CD4-positive, CD25-positive, alpha-beta regulatory T cell (primary cell): ENCODE results near the gene PSMA7. TPM values are rescaled to one million over a fixed set of nuclear protein-coding genes. Genes with fewer than 3 reads are reported as not detected.

ENCODE experiments used
- ATAC-seq, 2 donors: fragments of 150-1000 bp; cut with Tn5 transposase; one replicate each; pipeline ENCODE4 v1.10.0; 2021; ENCODE audit warnings: low read depth in 2 of 2, moderate number of reproducible peaks in 2 of 2, moderate library complexity in 1 of 2
- DNase-seq, 3 donors: peaks; one replicate each; pipeline versions ENCODE4 v3.0.0 to v3.0.0-alpha.2; 2012 to 2022; ENCODE audit warnings: mixed read lengths in 1 of 3
- H3K27ac ChIP-seq: one replicate; pipeline ENCODE4 v1.7.0; 2013; ENCODE audit warnings: mild to moderate bottlenecking, low read length; ENCODE audit not compliant: insufficient read depth, poor library complexity, severe bottlenecking
- H3K27me3 ChIP-seq: one replicate; pipeline ENCODE4 v1.7.0; 2013; ENCODE audit warnings: low read length; ENCODE audit not compliant: control insufficient read depth, insufficient read depth
- H3K36me3 ChIP-seq: one replicate; pipeline ENCODE4 v1.7.0; 2013; ENCODE audit warnings: mild to moderate bottlenecking, low read length, moderate library complexity; ENCODE audit not compliant: control insufficient read depth, insufficient read depth
- H3K4me1 ChIP-seq: 2 replicates; pipeline ENCODE4 v1.7.0; 2013; ENCODE audit warnings: mild to moderate bottlenecking, low read length; ENCODE audit not compliant: insufficient read depth, control insufficient read depth, poor library complexity, severe bottlenecking
- H3K4me3 ChIP-seq: one replicate; pipeline ENCODE4 v1.7.0; 2013; ENCODE audit warnings: low read depth, mild to moderate bottlenecking, low read length, moderate library complexity
- H3K9me3 ChIP-seq, 2 experiments: 1 replicate in 1 of 2; 2 replicates in 1 of 2; pipeline ENCODE4 v1.7.0; 2013; ENCODE audit warnings: low read length in 2 of 2, mild to moderate bottlenecking in 1 of 2, moderate library complexity in 1 of 2; ENCODE audit not compliant: control insufficient read depth in 2 of 2
- H3K27ac Mint-ChIP-seq, 3 donors: one replicate each; pipeline ENCODE4 v1.8.0; 2020 to 2022; ENCODE audit warnings: mild to moderate bottlenecking in 3 of 3, mixed read lengths in 3 of 3, moderate library complexity in 2 of 3
- H3K27me3 Mint-ChIP-seq: one replicate; pipeline ENCODE4 v1.8.0; 2022; ENCODE audit warnings: mild to moderate bottlenecking, mixed read lengths
- H3K36me3 Mint-ChIP-seq: one replicate; pipeline ENCODE4 v1.8.0; 2020; ENCODE audit warnings: mixed read lengths
- H3K4me1 Mint-ChIP-seq, 4 donors: one replicate each; pipeline ENCODE4 v1.8.0; 2020 to 2022; ENCODE audit warnings: mixed read lengths in 4 of 4, mild to moderate bottlenecking in 1 of 4
- H3K4me3 Mint-ChIP-seq, 4 donors: one replicate each; pipeline ENCODE4 v1.8.0; 2020 to 2022; ENCODE audit warnings: mild to moderate bottlenecking in 4 of 4, mixed read lengths in 4 of 4, moderate library complexity in 3 of 4
- H3K9me3 Mint-ChIP-seq, 7 donors: one replicate each; pipeline ENCODE4 v1.8.0; 2020 to 2022; ENCODE audit warnings: mixed read lengths in 7 of 7, mild to moderate bottlenecking in 3 of 7, moderate library complexity in 2 of 7
- polyA plus RNA-seq, 4 donors: library from polyadenylated mRNA; unstranded; fragments of 300-500 nt; fragmentation: Illumina TruSeq; gene quantifications; one replicate each; pipeline ENCODE4 v1.2.3, GENCODE V29; 2021
- total RNA-seq: library from RNA; stranded (reverse); gene quantifications from one replicate; pipeline ENCODE4 v1.2.3, GENCODE V29; 2022

The PSMA7 gene
- total and polyA plus RNA-seq, 5 donors from 2014 or later: 172 to 670 (median 553) TPM

GRCh38 chr20:62131560-62132320, 11.5 kb downstream of the PSMA7 start:
- H3K9me3 Mint-ChIP-seq: no peaks in the 10 kb centered on the region
- peaks cover 41% of the 10 kb centered on the region for H3K36me3 Mint-ChIP-seq
- Histone ChIP-seq H3K4me1 (peaks cover 4% of the 10 kb centered on the region), H3K27me3 (no peaks in the 10 kb centered on the region), H3K4me3 (no peak overlapping the region), H3K36me3 (peaks cover 95% of the 10 kb centered on the region), H3K27ac (peak overlapping the region; percentile 30), H3K9me3 (no peaks in the 10 kb centered on the region)
- DNase-seq (no peak), ATAC-seq (no peak)
- peaks cover 6 to 31% (median 27%) of the 10 kb centered on the region in 4 donors for H3K4me1 Mint-ChIP-seq
- no peaks in the 10 kb centered on the region for H3K27me3 Mint-ChIP-seq
- H3K27ac Mint-ChIP-seq: peak overlapping the region; percentile 82 to 95 (median 85)
- peak overlapping the region in 1 of 4 donors; percentile 19 for H3K4me3 Mint-ChIP-seq

GRCh38 chr20:62129731-62130531, 13.3 kb downstream of the PSMA7 start:
- Mint-ChIP-seq H3K9me3 (no peaks in the 10 kb centered on the region), H3K27ac (peak overlapping the region in 1 of 3 donors; percentile 58), H3K27me3 (no peaks in the 10 kb centered on the region), H3K4me3 (peak overlapping the region in 1 of 4 donors; percentile 33), H3K4me1 (peaks cover 4 to 37% (median 26%) of the 10 kb centered on the region in 4 donors), H3K36me3 (peaks cover 42% of the 10 kb centered on the region)
- Histone ChIP-seq H3K4me1 (peaks cover 4% of the 10 kb centered on the region), H3K27me3 (no peaks in the 10 kb centered on the region), H3K9me3 (no peaks in the 10 kb centered on the region), H3K27ac (no peak overlapping the region), H3K36me3 (peaks cover 95% of the 10 kb centered on the region), H3K4me3 (no peak overlapping the region)
- no peak for DNase-seq
- no peak for ATAC-seq

DNA sequence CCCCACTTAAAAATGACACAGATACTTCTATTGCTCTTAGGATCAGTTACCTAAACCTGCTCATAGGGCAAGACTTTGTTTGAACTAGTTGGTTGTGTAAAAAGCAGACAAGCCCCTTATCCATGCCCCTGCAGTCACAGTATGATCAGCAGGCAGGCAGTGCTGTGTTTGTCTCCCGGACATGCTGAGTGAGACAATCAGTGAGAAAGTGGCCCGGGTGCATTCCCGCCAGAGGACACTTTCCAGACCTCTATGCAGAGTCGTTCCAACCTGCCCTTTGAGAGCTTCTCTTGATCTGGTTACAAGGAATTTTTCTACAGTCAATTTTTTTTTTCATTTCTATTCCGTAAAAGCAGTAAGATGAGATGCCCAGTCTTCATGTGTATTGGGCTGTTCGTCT, 14.7 kb downstream of the PSMA7 start:
- no peak for ATAC-seq
- H3K27ac ChIP-seq: no peak overlapping the region
- no peak overlapping the region for H3K4me3 ChIP-seq
- H3K27ac Mint-ChIP-seq: peak overlapping the region in 2 of 3 donors; percentile 21 to 47
- H3K4me3 Mint-ChIP-seq: peak overlapping the region in 2 of 4 donors; percentile 38 to 65
- DNase-seq: no peak
- peaks cover 4 to 46% (median 37%) of the 10 kb centered on the region in 4 donors for H3K4me1 Mint-ChIP-seq
- H3K9me3 Mint-ChIP-seq: no peaks in the 10 kb centered on the region
- H3K27me3 Mint-ChIP-seq: no peaks in the 10 kb centered on the region
- no peaks in the 10 kb centered on the region for H3K9me3 ChIP-seq
- peaks cover 88% of the 10 kb centered on the region for H3K36me3 ChIP-seq
- H3K4me1 ChIP-seq: peaks cover 12% of the 10 kb centered on the region
- peaks cover 44% of the 10 kb centered on the region for H3K36me3 Mint-ChIP-seq
- H3K27me3 ChIP-seq: no peaks in the 10 kb centered on the region

DNA sequence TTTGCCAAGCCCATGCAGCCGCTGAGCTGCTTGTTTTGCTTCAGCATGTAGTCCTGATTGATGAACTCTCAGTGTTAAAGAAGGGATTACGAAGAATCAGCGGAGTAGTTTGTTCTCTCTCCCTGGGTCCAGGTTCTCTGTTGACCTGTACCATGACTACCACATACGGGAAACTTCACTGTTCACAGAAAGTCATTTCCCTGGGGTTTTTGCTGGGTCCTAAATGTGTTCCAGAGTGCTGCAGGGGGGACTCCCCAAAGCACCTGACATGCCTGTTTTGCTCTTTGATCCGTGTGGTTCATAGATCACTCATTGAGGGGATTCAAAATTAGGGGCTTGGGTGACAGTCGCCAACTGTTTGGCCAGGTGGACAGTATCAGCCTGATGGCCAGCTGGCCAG, 15.4 kb downstream of the PSMA7 start:
- H3K36me3 ChIP-seq: peaks cover 81% of the 10 kb centered on the region
- peaks cover 44% of the 10 kb centered on the region for H3K36me3 Mint-ChIP-seq
- H3K9me3 Mint-ChIP-seq: no peaks in the 10 kb centered on the region
- H3K4me3 Mint-ChIP-seq: peak overlapping the region in 2 of 4 donors; percentile 65 to 81
- DNase-seq (no peak), ATAC-seq (no peak)
- no peaks in the 10 kb centered on the region for H3K9me3 ChIP-seq
- no peaks in the 10 kb centered on the region for H3K27me3 ChIP-seq
- no peak overlapping the region for H3K4me3 ChIP-seq
- H3K4me1 ChIP-seq: peaks cover 19% of the 10 kb centered on the region
- no peaks in the 10 kb centered on the region for H3K27me3 Mint-ChIP-seq
- peak overlapping the region in 2 of 3 donors; percentile 28 to 63 for H3K27ac Mint-ChIP-seq
- H3K4me1 Mint-ChIP-seq: peaks cover 4 to 50% (median 39%) of the 10 kb centered on the region in 4 donors
- no peak overlapping the region for H3K27ac ChIP-seq

DNA sequence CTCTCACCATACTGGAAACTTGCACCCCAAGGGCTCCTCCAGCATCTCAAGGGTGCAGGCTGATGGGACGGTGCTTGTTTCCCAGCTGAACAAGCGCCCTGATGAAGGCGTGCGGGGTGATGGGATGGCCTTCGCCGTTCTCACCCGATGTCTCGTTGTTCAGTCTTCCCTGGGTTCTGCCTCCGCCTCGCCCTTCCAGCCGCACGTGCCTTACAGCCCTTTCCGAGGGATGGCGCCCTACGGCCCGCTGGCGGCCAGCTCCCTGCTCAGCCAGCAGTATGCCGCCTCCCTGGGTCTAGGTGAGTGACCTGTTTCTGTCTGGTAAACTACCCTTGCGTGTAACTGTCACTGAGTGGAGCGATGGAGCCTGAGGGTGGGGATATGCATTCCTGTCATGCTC, 17.1 kb downstream of the PSMA7 start:
- Histone ChIP-seq H3K4me3 (no peak overlapping the region), H3K27me3 (no peaks in the 10 kb centered on the region), H3K27ac (no peak overlapping the region), H3K9me3 (no peaks in the 10 kb centered on the region), H3K36me3 (peaks cover 65% of the 10 kb centered on the region), H3K4me1 (peaks cover 25% of the 10 kb centered on the region)
- ATAC-seq (no peak), DNase-seq (no peak)
- H3K4me3 Mint-ChIP-seq: no peak overlapping the region
- H3K4me1 Mint-ChIP-seq: peaks cover 7 to 46% (median 35%) of the 10 kb centered on the region in 4 donors
- H3K9me3 Mint-ChIP-seq: no peaks in the 10 kb centered on the region
- no peaks in the 10 kb centered on the region for H3K27me3 Mint-ChIP-seq
- peaks cover 33% of the 10 kb centered on the region for H3K36me3 Mint-ChIP-seq
- H3K27ac Mint-ChIP-seq: no peak overlapping the region

- peak overlapping the region; percentile 55 for H3K27ac ChIP-seq
- H3K4me1 Mint-ChIP-seq: peaks cover 5 to 62% (median 40%) of the 10 kb centered on the region in 4 donors
Measured at GRCh38 chr20:62123450-62124118, 19.6 kb downstream of the PSMA7 start.

GRCh38 chr20:62122654-62123449, 20.3 kb downstream of the PSMA7 start:
- DNase-seq: peak; percentile 34 to 44 (median 39)
- Histone ChIP-seq H3K4me1 (peaks cover 35% of the 10 kb centered on the region), H3K4me3 (peak overlapping the region; percentile 64), H3K27ac (peak overlapping the region; percentile 55), H3K36me3 (peaks cover 33% of the 10 kb centered on the region), H3K27me3 (no peaks in the 10 kb centered on the region), H3K9me3 (no peaks in the 10 kb centered on the region)
- Mint-ChIP-seq H3K9me3 (no peaks in the 10 kb centered on the region), H3K27ac (peak overlapping the region in 2 of 3 donors; percentile 67 to 87), H3K36me3 (peaks cover 19% of the 10 kb centered on the region), H3K27me3 (no peaks in the 10 kb centered on the region), H3K4me3 (peak overlapping the region; percentile 73 to 95 (median 88)), H3K4me1 (peaks cover 4 to 63% (median 35%) of the 10 kb centered on the region in 4 donors)
- ATAC-seq: peak in 1 of 2 donors; percentile 6

More at GRCh38 chr20:62123450-62124118, 19.6 kb downstream of the PSMA7 start:
- Histone ChIP-seq H3K36me3 (peaks cover 40% of the 10 kb centered on the region), H3K4me1 (peaks cover 28% of the 10 kb centered on the region), H3K4me3 (peak overlapping the region; percentile 64), H3K27me3 (no peaks in the 10 kb centered on the region), H3K9me3 (no peaks in the 10 kb centered on the region)
- Mint-ChIP-seq H3K9me3 (no peaks in the 10 kb centered on the region), H3K4me3 (peak overlapping the region; percentile 73 to 95 (median 88)), H3K27me3 (no peaks in the 10 kb centered on the region), H3K27ac (peak overlapping the region in 2 of 3 donors; percentile 67 to 87), H3K36me3 (peaks cover 26% of the 10 kb centered on the region)
- ATAC-seq: no peak
- DNase-seq: no peak
